Measurements from ENCODE around the gene TMEM59L. TPM values are rescaled to one million over a fixed set of nuclear protein-coding genes. Genes with fewer than 3 reads are reported as not detected.

TMEM59L gene
- total and polyA plus RNA-seq, 9 of the 15 experiments (the other 6 are each of a cell fraction or from before 2014, with no cell fraction given): 0.37 TPM; not detected in 8

GRCh38 chr19:18670312-18670711 lies 57.6 kb downstream of the TMEM59L start:
- Histone ChIP-seq H3K36me3 (ENCODE audit: control insufficient read depth, insufficient read depth, low read length) (peaks cover 20% of the 10 kb centered on the region; the same call in 1 of the 3 replicates), H3K9me3 (replicated peaks; ENCODE audit: control insufficient read depth, insufficient read depth, low read depth, low read length) (peaks cover 4% of the 10 kb centered on the region), H3K9ac (ENCODE audit: insufficient read depth in 1 of 2, low read depth in 2 of 2, low read length in 2 of 2) (no peak overlapping the region), H3K27me3 (ENCODE audit: control insufficient read depth in 2 of 2, insufficient read depth in 2 of 2, low read length in 2 of 2) (no peaks in the 10 kb centered on the region), H3K27ac (ENCODE audit: extremely low read depth, low read depth, low read length) (no peak overlapping the region), H3K9me1 (ENCODE audit: control insufficient read depth, insufficient read depth, low read length) (no peaks in the 10 kb centered on the region), H3K4me1 (replicated peaks in 1 of 2; ENCODE audit: control insufficient read depth in 2 of 2, insufficient read depth in 2 of 2, low read length in 2 of 2) (peaks cover 0 to 20% of the 10 kb centered on the region in 2 experiments; a peak in 2 of 5 replicates), H3K4me3 (no peak overlapping the region), H2AFZ (ENCODE audit: low read depth, low read length) (no peak overlapping the region), H4K20me1 (replicated peaks; ENCODE audit: control insufficient read depth, insufficient read depth, low read length) (no peaks in the 10 kb centered on the region), H3K79me2 (ENCODE audit: control insufficient read depth, insufficient read depth, low read length) (no peaks in the 10 kb centered on the region), H3K4me2 (ENCODE audit: insufficient read depth, low read length) (no peak overlapping the region)
- TF ChIP-seq ZNF561 (CRISPR knock-in tag; conservative IDR thresholded peaks at IDR 0.05) (no peak), ZNF407 (IDR thresholded peaks at IDR 0.05; ENCODE audit: low read depth) (no peak), U2AF2 (optimal IDR thresholded peaks at IDR 0.05; ENCODE audit: low read depth, low read length) (no peak), ARID2 (IDR thresholded peaks at IDR 0.05) (no peak), SMAD4 (CRISPR knock-in tag; conservative IDR thresholded peaks at IDR 0.05) (no peak), PTTG1 (tag; IDR thresholded peaks at IDR 0.05; ENCODE audit: low read depth) (no peak), SP2 (IDR thresholded peaks at IDR 0.05; ENCODE audit: extremely low read depth, low read depth, low read length, poor library complexity, severe bottlenecking) (no peak), POLR2AphosphoS5 (IDR thresholded peaks at IDR 0.05; ENCODE audit: control insufficient read depth, insufficient read depth, low read depth, low read length) (no peak)
- TF ChIP-seq, protein P1, sequence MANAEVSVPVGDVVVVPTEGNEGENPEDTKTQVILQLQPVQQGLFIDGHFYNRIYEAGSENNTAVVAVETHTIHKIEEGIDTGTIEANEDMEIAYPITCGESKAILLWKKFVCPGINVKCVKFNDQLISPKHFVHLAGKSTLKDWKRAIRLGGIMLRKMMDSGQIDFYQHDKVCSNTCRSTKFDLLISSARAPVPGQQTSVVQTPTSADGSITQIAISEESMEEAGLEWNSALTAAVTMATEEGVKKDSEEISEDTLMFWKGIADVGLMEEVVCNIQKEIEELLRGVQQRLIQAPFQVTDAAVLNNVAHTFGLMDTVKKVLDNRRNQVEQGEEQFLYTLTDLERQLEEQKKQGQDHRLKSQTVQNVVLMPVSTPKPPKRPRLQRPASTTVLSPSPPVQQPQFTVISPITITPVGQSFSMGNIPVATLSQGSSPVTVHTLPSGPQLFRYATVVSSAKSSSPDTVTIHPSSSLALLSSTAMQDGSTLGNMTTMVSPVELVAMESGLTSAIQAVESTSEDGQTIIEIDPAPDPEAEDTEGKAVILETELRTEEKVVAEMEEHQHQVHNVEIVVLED (CRISPR knock-in tag; IDR thresholded peaks at IDR 0.05): no peak
- TF ChIP-seq, protein P2, sequence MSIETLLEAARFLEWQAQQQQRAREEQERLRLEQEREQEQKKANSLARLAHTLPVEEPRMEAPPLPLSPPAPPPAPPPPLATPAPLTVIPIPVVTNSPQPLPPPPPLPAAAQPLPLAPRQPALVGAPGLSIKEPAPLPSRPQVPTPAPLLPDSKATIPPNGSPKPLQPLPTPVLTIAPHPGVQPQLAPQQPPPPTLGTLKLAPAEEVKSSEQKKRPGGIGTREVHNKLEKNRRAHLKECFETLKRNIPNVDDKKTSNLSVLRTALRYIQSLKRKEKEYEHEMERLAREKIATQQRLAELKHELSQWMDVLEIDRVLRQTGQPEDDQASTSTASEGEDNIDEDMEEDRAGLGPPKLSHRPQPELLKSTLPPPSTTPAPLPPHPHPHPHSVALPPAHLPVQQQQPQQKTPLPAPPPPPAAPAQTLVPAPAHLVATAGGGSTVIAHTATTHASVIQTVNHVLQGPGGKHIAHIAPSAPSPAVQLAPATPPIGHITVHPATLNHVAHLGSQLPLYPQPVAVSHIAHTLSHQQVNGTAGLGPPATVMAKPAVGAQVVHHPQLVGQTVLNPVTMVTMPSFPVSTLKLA (conservative IDR thresholded peaks at IDR 0.05): no peak
- ATAC-seq: no peak
- intact Hi-C loops (cut with micrococcal nuclease): no loop called here
- FAIRE-seq: no peak
- ChIA-PET CTCF (ENCODE audit: low intra/inter-chr PET ratio) (no interaction called here), POLR2A (interaction anchor here (0.8 kb wide), 1 partner anchor 24 kb away, joined by 8 read pairs; no protein-coding TSS in a partner anchor)
- no TSS peak for BruUV-seq (replicated peaks)
- in situ Hi-C loops (cut with MboI): no loop called here
- WGBS (ENCODE audit: insufficient coverage, low coverage, missing lambda C conversion rate): 71% methylated on average over 13 of the region's 13 CpGs
- DNase-seq (ENCODE audit: extremely low read depth in 1 of 4, low spot score in 3 of 4): no peak
